ENCODE results near the gene CNKSR2.

The CNKSR2 gene

GRCh38 chrX:21678048-21678612 is 303.9 kb downstream of the CNKSR2 start:
- DNase-seq = no peak

DNA sequence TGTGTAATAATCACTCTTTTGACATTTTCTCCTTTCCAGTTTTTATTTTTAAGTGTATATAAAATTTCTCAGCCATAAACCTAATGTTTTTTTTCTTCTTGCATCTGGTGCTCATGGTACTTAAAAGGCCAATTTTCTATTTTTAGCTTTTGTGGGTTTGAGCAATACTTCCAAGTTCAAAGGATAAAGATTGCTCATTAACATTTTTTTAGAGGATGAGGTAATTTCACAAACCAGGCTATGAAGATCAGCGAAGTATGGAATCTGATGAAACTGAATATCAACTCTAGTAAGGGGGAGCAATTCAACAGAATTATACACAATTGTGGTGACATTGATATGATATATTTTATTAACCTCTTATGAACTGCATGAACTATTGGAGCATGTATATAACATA is 309.7 kb downstream of the CNKSR2 start:
- no peak for DNase-seq

DNA sequence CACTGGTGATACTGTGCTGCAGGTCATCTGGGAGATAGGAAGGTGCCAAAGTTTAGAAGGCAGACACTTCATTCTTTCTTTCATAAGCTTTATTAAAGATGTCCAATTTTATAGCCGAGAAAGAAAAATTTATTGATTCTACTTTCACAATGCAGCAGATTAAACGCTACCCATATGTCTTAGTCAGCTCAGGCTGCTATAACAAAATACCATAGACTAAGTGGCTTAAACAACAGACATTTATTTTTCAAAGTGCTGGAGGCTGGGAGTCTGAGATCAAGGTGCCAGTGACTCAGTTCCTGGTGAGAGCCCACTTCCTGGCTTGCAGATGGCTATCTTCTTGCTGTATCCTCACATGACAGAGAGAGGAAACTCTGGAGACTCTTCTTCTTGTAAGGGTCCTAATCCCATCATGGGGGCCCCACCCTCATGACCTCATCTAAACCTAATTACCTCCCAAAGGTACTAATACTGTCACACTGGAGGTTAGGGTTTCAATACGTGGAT is 317.3 kb downstream of the CNKSR2 start:
- no peak for DNase-seq

DNA sequence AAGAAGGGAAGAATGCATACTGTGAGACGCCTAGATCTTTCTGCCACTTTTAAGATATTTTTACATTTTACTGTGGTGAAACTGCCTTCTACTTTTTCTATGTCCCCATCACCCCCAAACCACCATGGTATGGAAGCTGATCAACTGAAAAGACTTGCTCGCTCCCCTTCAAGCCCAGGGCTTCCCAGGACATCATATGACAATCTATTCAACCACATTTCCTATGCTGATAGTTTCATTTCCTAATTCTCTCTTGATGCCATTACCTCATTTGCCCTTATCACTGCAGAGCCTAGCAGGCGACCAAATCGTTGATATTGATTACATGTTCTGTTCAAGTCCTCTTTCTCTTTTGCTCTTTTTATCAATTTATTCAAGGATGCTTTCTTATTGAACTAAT is 324.1 kb downstream of the CNKSR2 start:
- DNase-seq = no peak

- no peak for DNase-seq
Observed at GRCh38 chrX:21699136-21699535, 324.9 kb downstream of the CNKSR2 start.

GRCh38 chrX:21700275-21700674 is 326.1 kb downstream of the CNKSR2 start:
- DNase-seq = no peak

GRCh38 chrX:21700967-21701366 is 326.7 kb downstream of the CNKSR2 start:
- DNase-seq = peak; percentile 38

- peak; percentile 1 for DNase-seq
Observed at GRCh38 chrX:21702725-21703124, 328.5 kb downstream of the CNKSR2 start.
